Activated CD8-positive, alpha-beta memory T cell treated with anti-CD3 and anti-CD28 coated beads, Interleukin-2, amount 10 ng/mL, durations not matched to agents 7 days and 5 days (primary cell): Measurements from ENCODE around the gene DCLRE1B. TPM values are rescaled to one million over a fixed set of nuclear protein-coding genes. Genes with fewer than 3 reads are reported as not detected.
"Not testable (repeated sequence)": the region's sequence is repeated elsewhere in the genome, so short reads cannot be mapped to it uniquely, and the experiment has no call there.

ENCODE experiments used
- ATAC-seq: fragments of 150-1000 bp; cut with Tn5 transposase; one replicate; pipeline ENCODE4 v1.10.0; 2021; ENCODE audit warnings: moderate library complexity
- CTCF ChIA-PET: fragments of 350-600 bp; sonication (Branson Sonifier 250); formaldehyde crosslinking; loops from one replicate; lab custom pipeline; 2021; ENCODE audit warnings: antibody characterized with exemption; lab: Charles Lee
- DNase-seq: peaks from one replicate; pipeline ENCODE4 v3.0.0-alpha.2; 2020
- H3K27ac Mint-ChIP-seq: one replicate; pipeline ENCODE4 v1.8.0; 2021; ENCODE audit warnings: mild to moderate bottlenecking, mixed read lengths
- H3K27me3 Mint-ChIP-seq: one replicate; pipeline ENCODE4 v1.8.0; 2021; ENCODE audit warnings: mixed read lengths
- H3K36me3 Mint-ChIP-seq: one replicate; pipeline ENCODE4 v1.8.0; 2021; ENCODE audit warnings: mild to moderate bottlenecking, mixed read lengths
- H3K4me1 Mint-ChIP-seq: one replicate; pipeline ENCODE4 v1.8.0; 2021; ENCODE audit warnings: mixed read lengths
- H3K4me3 Mint-ChIP-seq: one replicate; pipeline ENCODE4 v1.8.0; 2021; ENCODE audit warnings: mild to moderate bottlenecking, moderate library complexity, mixed read lengths
- H3K9me3 Mint-ChIP-seq: one replicate; pipeline ENCODE4 v1.8.0; 2022; ENCODE audit warnings: low read depth, mixed read lengths
- total RNA-seq, 2 experiments: library from RNA; stranded (reverse); gene quantifications; one replicate each; pipeline ENCODE4 v1.2.3, GENCODE V29; 2021

Gene DCLRE1B
- total RNA-seq, 2 experiments from 2014 or later, result 19.5 to 21.1 TPM

GRCh38 chr1:113947388-113948107, 42.4 kb downstream of the DCLRE1B start:
- DNase-seq, result no peak
- peak overlapping the region; percentile 84 for H3K27ac Mint-ChIP-seq
- no peaks in the 10 kb centered on the region for H3K27me3 Mint-ChIP-seq
- peaks cover 58% of the 10 kb centered on the region for H3K4me1 Mint-ChIP-seq
- peaks cover 43% of the 10 kb centered on the region for H3K36me3 Mint-ChIP-seq
- H3K9me3 Mint-ChIP-seq, result peaks cover 2% of the 10 kb centered on the region
- CTCF ChIA-PET, result interaction anchor here (0.8 to 5.2 kb wide), 11 partner anchors 8 to 112 kb away, joined by 3 to 45 read pairs (median 5); partner anchors contain the start of genes AP4B1 and HIPK1
- peak; percentile 62 for ATAC-seq
- peak overlapping the region; percentile 50 for H3K4me3 Mint-ChIP-seq

- peaks cover 56% of the 10 kb centered on the region for H3K4me1 Mint-ChIP-seq
- ATAC-seq, H3K9me3 Mint-ChIP-seq, H3K27me3 Mint-ChIP-seq, H3K4me3 Mint-ChIP-seq, DNase-seq: not testable (repeated sequence)
- H3K27ac Mint-ChIP-seq, result peak overlapping the region; percentile 84
- CTCF ChIA-PET, result interaction anchor here (0.7 to 5.2 kb wide), 7 partner anchors 8 to 112 kb away, joined by 3 to 45 read pairs (median 6); partner anchors contain the start of gene HIPK1
- H3K36me3 Mint-ChIP-seq, result peaks cover 43% of the 10 kb centered on the region
These were observed 43.0 kb downstream of the DCLRE1B start for GRCh38 chr1:113948151-113948550.

GRCh38 chr1:113949007-113949406, 43.9 kb downstream of the DCLRE1B start:
- DNase-seq (no peak), ATAC-seq (no peak)
- H3K27me3 Mint-ChIP-seq, result no peaks in the 10 kb centered on the region
- H3K36me3 Mint-ChIP-seq, result peaks cover 40% of the 10 kb centered on the region
- peaks cover 2% of the 10 kb centered on the region for H3K9me3 Mint-ChIP-seq
- peaks cover 52% of the 10 kb centered on the region for H3K4me1 Mint-ChIP-seq
- no peak overlapping the region for H3K27ac Mint-ChIP-seq
- CTCF ChIA-PET, result interaction anchor here (1.2 to 5.2 kb wide), 6 partner anchors 8 to 29 kb away, joined by 3 to 45 read pairs (median 4); partner anchors contain the start of gene HIPK1
- no peak overlapping the region for H3K4me3 Mint-ChIP-seq

- Mint-ChIP-seq H3K4me3 (no peak overlapping the region), H3K9me3 (no peaks in the 10 kb centered on the region), H3K4me1 (peaks cover 50% of the 10 kb centered on the region), H3K27me3 (no peaks in the 10 kb centered on the region), H3K27ac (no peak overlapping the region), H3K36me3 (peaks cover 41% of the 10 kb centered on the region)
- CTCF ChIA-PET, result interaction anchor here (1.1 to 1.6 kb wide), 3 partner anchors 10 to 23 kb away, joined by 3 to 5 read pairs (median 4); partner anchors contain the start of gene HIPK1
- DNase-seq, result no peak
- no peak for ATAC-seq
These were observed 45.8 kb downstream of the DCLRE1B start for GRCh38 chr1:113950908-113951307.

- H3K27ac Mint-ChIP-seq, result no peak overlapping the region
- no peaks in the 10 kb centered on the region for H3K9me3 Mint-ChIP-seq
- H3K27me3 Mint-ChIP-seq, result no peaks in the 10 kb centered on the region
- H3K4me3 Mint-ChIP-seq, result no peak overlapping the region
- ATAC-seq (no peak), DNase-seq (no peak)
- peaks cover 44% of the 10 kb centered on the region for H3K4me1 Mint-ChIP-seq
- CTCF ChIA-PET, result interaction anchor here (0.7 to 1.6 kb wide), 5 partner anchors 11 to 702 kb away, joined by 3 to 5 read pairs (median 4); partner anchors contain the start of gene HIPK1
- peaks cover 43% of the 10 kb centered on the region for H3K36me3 Mint-ChIP-seq
These were observed 46.6 kb downstream of the DCLRE1B start for GRCh38 chr1:113951719-113952118.

GRCh38 chr1:113957984-113958383, 52.9 kb downstream of the DCLRE1B start:
- Mint-ChIP-seq H3K27me3 (no peaks in the 10 kb centered on the region), H3K4me3 (no peak overlapping the region), H3K36me3 (peaks cover 65% of the 10 kb centered on the region), H3K4me1 (peaks cover 14% of the 10 kb centered on the region), H3K9me3 (no peaks in the 10 kb centered on the region), H3K27ac (no peak overlapping the region)
- CTCF ChIA-PET, result interaction anchor here (1.4 kb wide), 1 partner anchor 10 kb away, joined by 3 read pairs; no protein-coding TSS in a partner anchor
- ATAC-seq, result no peak
- DNase-seq, result no peak

- Mint-ChIP-seq H3K27ac (no peak overlapping the region), H3K36me3 (peaks cover 68% of the 10 kb centered on the region), H3K4me3 (no peak overlapping the region), H3K4me1 (peaks cover 14% of the 10 kb centered on the region), H3K27me3 (no peaks in the 10 kb centered on the region), H3K9me3 (no peaks in the 10 kb centered on the region)
- ATAC-seq (no peak), DNase-seq (no peak)
- CTCF ChIA-PET, result no interaction called here
These were observed 53.6 kb downstream of the DCLRE1B start for GRCh38 chr1:113958691-113959090.

- no peaks in the 10 kb centered on the region for H3K9me3 Mint-ChIP-seq
- no peak for DNase-seq
- H3K4me1 Mint-ChIP-seq, result no peaks in the 10 kb centered on the region
- H3K27ac Mint-ChIP-seq, result peak overlapping the region; percentile 47
- H3K36me3 Mint-ChIP-seq, result peaks cover 62% of the 10 kb centered on the region
- CTCF ChIA-PET, result interaction anchor here (0.6 to 2.2 kb wide), 13 partner anchors 8 to 379 kb away, joined by 3 to 10 read pairs (median 4); partner anchors contain the start of gene HIPK1
- no peak overlapping the region for H3K4me3 Mint-ChIP-seq
- no peak for ATAC-seq
- no peaks in the 10 kb centered on the region for H3K27me3 Mint-ChIP-seq
These were observed 58.3 kb downstream of the DCLRE1B start for GRCh38 chr1:113963281-113963906.

Other genes with a start within 250 kb of the DCLRE1B start
- 10 to 100 TPM; 27.8 to 30.4 TPM for gene PHTF1, start 145.8 kb upstream of the DCLRE1B start, total RNA-seq
- 10 to 100 TPM; 23.7 to 24.9 TPM for gene RSBN1, start 92.8 kb upstream of the DCLRE1B start, total RNA-seq
- 100 to 1,000 TPM; 112 to 133 TPM for gene PTPN22, start 33.6 kb upstream of the DCLRE1B start, total RNA-seq
- 1 to 10 TPM; 1.2 to 2.1 TPM for gene BCL2L15, start 17.7 kb upstream of the DCLRE1B start, total RNA-seq
- gene AP4B1, start 527 bp upstream of the DCLRE1B start, total RNA-seq, result 10 to 100 TPM; 57.3 to 61.8 TPM
- 10 to 100 TPM; 90.4 to 97.9 TPM for gene HIPK1, start 24.0 kb downstream of the DCLRE1B start, total RNA-seq
- gene OLFML3, start 74.1 kb downstream of the DCLRE1B start, total RNA-seq, result under 1 TPM; 0.26 to 0.29 TPM
- gene SYT6, start 248.5 kb downstream of the DCLRE1B start, total RNA-seq, result not detected